Amygdala (tissue), 56 donors: Measurements from ENCODE around the gene CDK18.

Experiments used
- DNase-seq, 56 donors: peaks; one replicate each; lab custom pipeline; 2025; lab: John Stamatoyannopoulos, UW

CDK18 gene

DNA sequence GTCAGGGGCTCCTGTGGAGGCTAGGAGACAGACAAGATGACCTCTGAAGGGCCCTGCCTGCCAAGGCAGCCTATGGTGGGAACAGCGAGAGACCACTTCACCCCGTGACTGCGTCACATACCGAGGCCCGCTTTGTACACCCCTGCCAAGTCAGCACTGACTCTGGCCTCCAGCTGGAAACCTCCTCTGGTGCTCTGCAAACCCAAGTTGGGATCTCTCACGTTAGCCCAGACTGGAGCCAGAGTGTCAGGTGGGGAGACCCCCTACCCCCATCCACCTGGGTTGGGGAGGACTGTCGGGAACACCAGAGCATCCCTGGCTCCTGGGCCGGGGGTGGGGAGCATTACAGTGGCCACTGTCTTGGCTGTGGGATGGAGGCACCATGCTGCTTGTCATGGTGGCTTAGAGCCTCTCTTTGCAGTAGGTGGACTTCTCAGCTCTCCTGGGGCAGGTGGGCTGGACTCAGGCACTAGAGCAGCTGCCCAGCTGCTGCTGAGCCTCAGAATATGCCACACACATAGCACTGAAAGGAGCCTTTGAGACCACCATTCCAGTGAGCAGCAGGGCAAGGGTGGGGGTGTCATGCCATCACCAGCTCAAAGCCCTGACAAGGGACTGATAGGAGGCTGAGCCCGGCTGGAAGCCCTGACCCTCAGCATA is 77.0 kb downstream of the CDK18 start:
- DNase-seq: no peak

- no peak for DNase-seq
Measured at GRCh38 chr1:205582046-205582445, 77.6 kb downstream of the CDK18 start.
